K562 (cell line): ENCODE data around the gene ODAM. TPM values are rescaled to one million over a fixed set of nuclear protein-coding genes. Genes with fewer than 3 reads are reported as not detected.

Experiments
- ATAC-seq: fragments of 200-7000 bp; cut with Tn5 transposase; 3 replicates; pipeline ENCODE4 v1.9.1; 2020; ENCODE audit warnings: moderate library complexity
- BruUV-seq: library from RNA; stranded (reverse); fragments of 400-500 nt; replicated peaks from 2 replicates; lab custom pipeline; 2021; lab: Mats Ljungman, UMichigan
- CTCF ChIA-PET: fragments of 300-600 bp; formaldehyde crosslinking; extraction: SDS; loops from one replicate; lab custom pipeline; 2021; ENCODE audit warnings: low intra/inter-chr PET ratio; lab: Yijun Ruan, JAX
- POLR2A ChIA-PET: fragments of 300-600, 350-650 bp; sonication (Branson Sonifier 250); formaldehyde crosslinking; extraction: SDS; loops from one replicate; lab custom pipeline; 2021; ENCODE audit warnings: antibody characterized with exemption, inconsistent platforms; lab: Yijun Ruan, JAX
- DNase-seq, 4 experiments: peaks; one replicate each; pipeline versions ENCODE4 v3.0.0 to v3.0.0-alpha.2; 2011 to 2018; ENCODE audit warnings: low spot score in 3 of 4, mixed read lengths in 3 of 4; ENCODE audit errors: extremely low read depth in 1 of 4
- FAIRE-seq: peaks from 2 replicates; lab custom pipeline; 2011; peaks lifted over from hg19 to GRCh38; lab: Jason Lieb, UNC
- H2AFZ ChIP-seq: 2 replicates; pipeline ENCODE4 v1.6.0; 2011; ENCODE audit warnings: low read depth, low read length, control low read depth, inconsistent platforms
- H3K27ac ChIP-seq: fragments of 200-600 bp; 3 replicates; pipeline ENCODE4 v1.8.0; 2011; ENCODE audit warnings: low read depth, mild to moderate bottlenecking, control low read depth, inconsistent platforms, low read length, moderate library complexity, mixed read lengths; ENCODE audit errors: extremely low read depth
- H3K27me3 ChIP-seq, 2 experiments: fragments of 300-600 bp in 1 of 2; 2 replicates in 1 of 2; 3 replicates in 1 of 2; pipeline versions ENCODE4 v1.6.0 to v1.8.0; 2011; ENCODE audit warnings: inconsistent platforms in 2 of 2, low read length in 2 of 2, mild to moderate bottlenecking in 1 of 2, mixed read lengths in 1 of 2, moderate library complexity in 1 of 2; ENCODE audit not compliant: control insufficient read depth in 2 of 2, insufficient read depth in 2 of 2
- H3K36me3 ChIP-seq: fragments of 300-600 bp; 3 replicates; pipeline ENCODE4 v1.8.0; 2011; ENCODE audit warnings: mild to moderate bottlenecking, low read length, inconsistent platforms; ENCODE audit not compliant: control insufficient read depth, insufficient read depth
- H3K4me1 ChIP-seq, 2 experiments: fragments of 200-600 bp in 1 of 2; replicated peaks in 1 of 2; 2 replicates in 1 of 2; 3 replicates in 1 of 2; pipeline versions ENCODE4 v1.5.1 to v1.8.0; 2011; ENCODE audit warnings: inconsistent platforms in 2 of 2, low read length in 2 of 2, mild to moderate bottlenecking in 1 of 2, mixed read lengths in 1 of 2, moderate library complexity in 1 of 2; ENCODE audit not compliant: control insufficient read depth in 2 of 2, insufficient read depth in 2 of 2
- H3K4me2 ChIP-seq: 2 replicates; pipeline ENCODE4 v1.6.1; 2011; ENCODE audit warnings: low read length, control low read depth, inconsistent platforms, mixed read lengths; ENCODE audit not compliant: insufficient read depth
- H3K4me3 ChIP-seq: fragments of 200-600 bp; sonication (generic), shearing (Covaris generic); 2 replicates; pipeline ENCODE4 v1.5.1; 2016; ENCODE audit warnings: control low read depth, inconsistent platforms
- H3K79me2 ChIP-seq: fragments of 200-600 bp; 3 replicates; pipeline ENCODE4 v1.8.0; 2011; ENCODE audit warnings: low read length, inconsistent platforms; ENCODE audit not compliant: control insufficient read depth, insufficient read depth
- H3K9ac ChIP-seq, 2 experiments: 2 replicates each; pipeline versions ENCODE4 v1.6.0 to v1.6.1; 2011; ENCODE audit warnings: low read depth in 2 of 2, low read length in 2 of 2, control low read depth in 1 of 2, inconsistent platforms in 1 of 2, mild to moderate bottlenecking in 1 of 2, mixed read lengths in 1 of 2; ENCODE audit not compliant: insufficient read depth in 1 of 2
- H3K9me1 ChIP-seq: one replicate; pipeline ENCODE4 v1.6.0; 2011; ENCODE audit warnings: inconsistent platforms, mild to moderate bottlenecking, low read length, moderate library complexity; ENCODE audit not compliant: control insufficient read depth, insufficient read depth
- H3K9me3 ChIP-seq: replicated peaks from 2 replicates; pipeline ENCODE4 v1.5.1; 2011; ENCODE audit warnings: low read depth, low read length, inconsistent platforms; ENCODE audit not compliant: control insufficient read depth, insufficient read depth
- H4K20me1 ChIP-seq: replicated peaks from 2 replicates; pipeline ENCODE4 v1.6.1; 2011; ENCODE audit warnings: low read length, inconsistent platforms, mixed read lengths; ENCODE audit not compliant: control insufficient read depth, insufficient read depth
- FOS ChIP-seq: IDR thresholded peaks from 3 replicates; pipeline ENCODE4 v1.6.1; 2011; ENCODE audit not compliant: insufficient read length; ENCODE audit errors: extremely low read depth
- MAFK ChIP-seq: IDR thresholded peaks from 2 replicates; pipeline ENCODE4 v1.6.1; 2011; ENCODE audit warnings: low read length, improper control_type of control experiment
- MBD2 ChIP-seq: sonication (generic); IDR thresholded peaks from 2 replicates; pipeline ENCODE4 v1.6.1; 2016; ENCODE audit warnings: low read depth, borderline replicate concordance
- POLR3A ChIP-seq: IDR thresholded peaks from 2 replicates; pipeline ENCODE4 v1.6.1; 2011; ENCODE audit warnings: borderline replicate concordance, mild to moderate bottlenecking, moderate library complexity; ENCODE audit not compliant: insufficient read length, insufficient read depth; ENCODE audit errors: extremely low read depth
- RBM15 ChIP-seq: fragments of 200-400 bp; formaldehyde crosslinking; IDR thresholded peaks from 2 replicates; pipeline ENCODE4 v1.6.1; 2018; ENCODE audit warnings: mild to moderate bottlenecking, low read length, moderate library complexity; ENCODE audit not compliant: insufficient read depth
- SIX5 ChIP-seq, 2 experiments: IDR thresholded peaks; 2 replicates each; pipeline ENCODE4 v1.6.1; 2011; ENCODE audit warnings: low read length in 2 of 2, borderline replicate concordance in 1 of 2, low read depth in 1 of 2, mild to moderate bottlenecking in 1 of 2, moderate library complexity in 1 of 2; ENCODE audit not compliant: insufficient read depth in 1 of 2
- SRSF7 ChIP-seq: fragments of 200-400 bp; formaldehyde crosslinking; optimal IDR thresholded peaks from 2 replicates; pipeline ENCODE3; 2017; ENCODE audit warnings: mild to moderate bottlenecking, low read depth, low read length
- ZC3H4 ChIP-seq: sonication (generic); formaldehyde crosslinking; IDR thresholded peaks from 2 replicates; pipeline ENCODE4 v1.9.0; 2021; ENCODE audit warnings: missing genetic modification reagents, borderline replicate concordance
- ZNF561 ChIP-seq: fragments of 450-650 bp; formaldehyde crosslinking; conservative IDR thresholded peaks from 2 replicates; pipeline ENCODE4 v1.4.0; 2020; ENCODE audit warnings: mild to moderate bottlenecking, moderate library complexity
- WGBS: fragments of 100-300 bp; shearing (Covaris generic); methylation state at CpG from one replicate; pipeline ENCODE4 v1.1.6; 2016; ENCODE audit warnings: low coverage, mixed read lengths; ENCODE audit not compliant: insufficient coverage; ENCODE audit errors: missing lambda C conversion rate; 5-methylcytosine and 5-hydroxymethylcytosine counted together
- in situ Hi-C: fragments of 300-500 bp; cut with MboI; formaldehyde crosslinking; loops from 4 replicates; pipeline ENCODE4 v1.15.0; 2018; ENCODE audit warnings: inconsistent platforms, mixed read lengths
- intact Hi-C: fragments of 100-400 bp; cut with micrococcal nuclease; formaldehyde crosslinking; loops from 2 replicates; pipeline ENCODE4 v1.14.2; 2022
- polyA plus RNA-seq, 8 experiments: library from polyadenylated mRNA; depleted of rRNA in 4 of 8; stranded (reverse) in 5 of 8; unstranded in 3 of 8; fragments of >200 nt; fragmentation: Nextera tagmentation in 2 of 8; fragmentation: Illumina TruSeq in 1 of 8; extraction: Ambion mirVana in 2 of 8; extraction: Trizol in 1 of 8; gene quantifications; 2 replicates each; pipeline versions ENCODE4 v1.2.1 to v1.2.3, GENCODE V29; 2011 to 2014; ENCODE audit warnings: inconsistent platforms in 1 of 8, missing spikeins in 1 of 8
- total RNA-seq, 7 experiments: library from RNA; depleted of rRNA in 6 of 7; stranded (reverse); fragments of >200 nt in 6 of 7; fragmentation: Illumina TruSeq in 2 of 7; extraction: Trizol in 2 of 7; gene quantifications; 2 replicates each; pipeline versions ENCODE4 v1.2.1 to v1.2.3, GENCODE V29; 2011 to 2021; ENCODE audit warnings: low replicate concordance in 1 of 7

The ODAM gene
- total and polyA plus RNA-seq, 9 of the 15 experiments (the other 6 are each of a cell fraction or from before 2014, with no cell fraction given) = not detected

DNA sequence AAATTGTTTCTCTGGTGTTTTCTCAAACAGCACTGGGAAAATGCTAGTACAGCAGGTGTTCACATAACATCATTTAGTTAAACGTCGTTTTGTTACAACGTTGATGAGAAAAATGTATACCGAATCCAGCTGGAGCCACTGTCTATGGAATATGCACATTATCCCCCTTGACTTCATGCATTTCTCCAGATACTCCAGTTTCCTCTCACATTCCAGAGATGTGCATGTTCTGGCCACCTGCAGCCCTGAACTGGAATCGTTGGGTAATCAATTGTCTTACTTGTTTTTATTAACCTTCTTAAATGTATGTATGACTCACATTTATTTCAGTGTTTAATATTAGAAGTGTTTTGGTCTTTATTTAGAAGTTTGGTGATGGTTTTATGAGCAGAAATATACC, 18.4 kb upstream of the ODAM start:
- in situ Hi-C loops = no loop called here
- no peaks in the 10 kb centered on the region for H3K4me1 ChIP-seq
- H3K9me3 ChIP-seq = no peaks in the 10 kb centered on the region
- no peaks in the 10 kb centered on the region for H3K27me3 ChIP-seq
- H2AFZ ChIP-seq = no peak overlapping the region
- ChIA-PET CTCF (no interaction called here), POLR2A (no interaction called here)
- WGBS = 2% methylated on average over 5 of the region's 5 CpGs
- DNase-seq (no peak), FAIRE-seq (no peak), ATAC-seq (no peak)
- H4K20me1 ChIP-seq = no peaks in the 10 kb centered on the region
- TF ChIP-seq POLR3A = no peak
- TF ChIP-seq SRSF7 = no peak
- TF ChIP-seq MBD2 = no peak
- TF ChIP-seq ZC3H4 (CRISPR knock-in tag) = no peak
- no peak for TF ChIP-seq RBM15
- TF ChIP-seq SIX5 (IDR thresholded peaks at IDR 0.05; ENCODE audit: borderline replicate concordance in 1 of 2, insufficient read depth in 1 of 2, low read depth in 1 of 2, low read length in 2 of 2) = no peak
- no peak for TF ChIP-seq MAFK
- TF ChIP-seq FOS = no peak
- TF ChIP-seq ZNF561 (CRISPR knock-in tag) = no peak
- no peaks in the 10 kb centered on the region for H3K79me2 ChIP-seq
- H3K9ac ChIP-seq = no peak overlapping the region
- no peak overlapping the region for H3K4me2 ChIP-seq
- intact Hi-C loops = no loop called here
- no peaks in the 10 kb centered on the region for H3K36me3 ChIP-seq
- no peak overlapping the region for H3K27ac ChIP-seq
- no peaks in the 10 kb centered on the region for H3K9me1 ChIP-seq
- no TSS peak for BruUV-seq
- no peak overlapping the region for H3K4me3 ChIP-seq
